ENCODE data around the gene RNPC3. TPM values are rescaled to one million over a fixed set of nuclear protein-coding genes. Genes with fewer than 3 reads are reported as not detected.

The RNPC3 gene
- total RNA-seq, 1 experiment from 2014 or later = 13.1 TPM

GRCh38 chr1:103529746-103530145 is 4.2 kb downstream of the RNPC3 start:
- TF ChIP-seq SIN3A (IDR thresholded peaks at IDR 0.05; ENCODE audit: borderline replicate concordance, insufficient read depth, low read depth, low read length) (no peak), TCF7L2 (IDR thresholded peaks at IDR 0.05; ENCODE audit: low read depth, low read length) (no peak), POLR2AphosphoS5 (IDR thresholded peaks at IDR 0.05; ENCODE audit: low read depth, low read length) (no peak), CTCF (IDR thresholded peaks at IDR 0.05) (no peak), REST (IDR thresholded peaks at IDR 0.05; ENCODE audit: insufficient read depth in 1 of 2, low read depth in 2 of 2, low read length in 1 of 2) (no peak)
- intact Hi-C loops (cut with micrococcal nuclease; ENCODE audit: unreplicated experiment) = no loop called here
- ATAC-seq = no peak
- in situ Hi-C loops (cut with HindIII; ENCODE audit: low pct_unique_long_range_greater_than_20kb, low sequenced_read_pairs) = no loop called here
- ChIA-PET CTCF (no interaction called here), POLR2A (no interaction called here)
- no TSS peak for BruUV-seq (replicated peaks)
- Histone ChIP-seq H3K4me3 (ENCODE audit: low read depth in 2 of 2, low read length in 2 of 2) (no peak overlapping the region), H3K36me3 (ENCODE audit: control insufficient read depth, insufficient read depth, low read length) (peaks cover 2% of the 10 kb centered on the region), H3K27ac (ENCODE audit: low read length) (no peak overlapping the region), H3K9me3 (ENCODE audit: control insufficient read depth, insufficient read depth, low read depth, low read length) (no peaks in the 10 kb centered on the region), H3K4me1 (ENCODE audit: control insufficient read depth, insufficient read depth, low read length) (no peaks in the 10 kb centered on the region; the same call in none of the 2 replicates), H3K27me3 (ENCODE audit: control insufficient read depth, insufficient read depth, low read length) (no peaks in the 10 kb centered on the region)
- no peak for DNase-seq (ENCODE audit: low read depth, low spot score)

- peaks cover 15% of the 10 kb centered on the region; the same call in 1 of the 2 replicates for H3K36me3 ChIP-seq (ENCODE audit: control insufficient read depth, insufficient read depth, low read length)
- POLR2A ChIA-PET = no interaction called here
Observed at GRCh38 chr1:103538226-103538625, 12.7 kb downstream of the RNPC3 start.

More at GRCh38 chr1:103538226-103538625, 12.7 kb downstream of the RNPC3 start:
- Histone ChIP-seq H3K9me3 (ENCODE audit: control insufficient read depth, insufficient read depth, low read depth, low read length) (no peaks in the 10 kb centered on the region), H3K27me3 (ENCODE audit: control insufficient read depth, insufficient read depth, low read length) (no peaks in the 10 kb centered on the region), H3K27ac (ENCODE audit: low read length) (no peak overlapping the region), H3K4me1 (ENCODE audit: control insufficient read depth, insufficient read depth, low read length) (no peaks in the 10 kb centered on the region), H3K4me3 (ENCODE audit: low read depth in 2 of 2, low read length in 2 of 2) (no peak overlapping the region)
- no peak for DNase-seq (ENCODE audit: low read depth, low spot score)
- no peak for TF ChIP-seq TCF7L2 (IDR thresholded peaks at IDR 0.05; ENCODE audit: low read depth, low read length)
- TF ChIP-seq CTCF (IDR thresholded peaks at IDR 0.05) = no peak
- no peak for TF ChIP-seq REST (IDR thresholded peaks at IDR 0.05; ENCODE audit: insufficient read depth in 1 of 2, low read depth in 2 of 2, low read length in 1 of 2)
- TF ChIP-seq POLR2AphosphoS5 (IDR thresholded peaks at IDR 0.05; ENCODE audit: low read depth, low read length) = no peak
- no peak for TF ChIP-seq SIN3A (IDR thresholded peaks at IDR 0.05; ENCODE audit: borderline replicate concordance, insufficient read depth, low read depth, low read length)
- no peak for ATAC-seq
- in situ Hi-C loops (cut with HindIII; ENCODE audit: low pct_unique_long_range_greater_than_20kb, low sequenced_read_pairs) = no loop called here
- CTCF ChIA-PET = no interaction called here
- BruUV-seq (replicated peaks) = no TSS peak
- intact Hi-C loops (cut with micrococcal nuclease; ENCODE audit: unreplicated experiment) = no loop called here

All from Panc1 (cell line).